HCT116 (cell line): ENCODE data around the gene C1orf56. TPM values are rescaled to one million over a fixed set of nuclear protein-coding genes. Genes with fewer than 3 reads are reported as not detected.

Source experiments
- ATAC-seq: fragments of 200-7000 bp; cut with Tn5 transposase; 2 replicates; pipeline ENCODE4 v1.9.1; 2020; ENCODE audit warnings: mild to moderate bottlenecking, moderate library complexity
- BruUV-seq: library from RNA; stranded (reverse); fragments of 400-500 nt; replicated peaks from 2 replicates; lab custom pipeline; 2021; lab: Mats Ljungman, UMichigan
- CTCF ChIA-PET: fragments of 300-600 bp; sonication (Branson Sonifier 250); formaldehyde crosslinking; loops from one replicate; lab custom pipeline; 2021; ENCODE audit warnings: antibody characterized with exemption; lab: Charles Lee
- POLR2A ChIA-PET: fragments of 300-600, 350-600 bp; sonication (Branson Sonifier 250); formaldehyde crosslinking; loops from one replicate; lab custom pipeline; 2021; ENCODE audit warnings: antibody characterized with exemption; lab: Charles Lee
- RAD21 ChIA-PET, 2 experiments: fragments of 300-600 bp; sonication (Branson Sonifier 250); formaldehyde crosslinking; loops; one replicate each; lab custom pipeline; 2023; ENCODE audit warnings: low total read pairs in 2 of 2; ENCODE audit not compliant: uncharacterized antibody in 2 of 2, unreplicated experiment in 2 of 2, low non-redundant PET in 1 of 2; lab: Charles Lee
- DNase-seq: peaks from one replicate; pipeline ENCODE4 v3.0.0-alpha.2; 2010; ENCODE audit warnings: low read depth, low spot score
- H2AFZ ChIP-seq: fragments of 200-600 bp; shearing (Covaris generic), sonication (generic); 2 replicates; pipeline ENCODE4 v1.6.1; 2017; ENCODE audit warnings: low read depth, mixed run types, mixed read lengths, antibody characterized with exemption, low read length; ENCODE audit not compliant: poor library complexity, severe bottlenecking
- H3K27ac ChIP-seq: 2 replicates; pipeline ENCODE4 v1.5.1; 2012; ENCODE audit warnings: low read depth, low read length
- H3K27me3 ChIP-seq: fragments of 200-600 bp; sonication (generic); 2 replicates; pipeline ENCODE4 v1.6.1; 2016; ENCODE audit warnings: mixed run types, low read length, mixed read lengths; ENCODE audit not compliant: insufficient read depth
- H3K36me3 ChIP-seq, 2 experiments: fragments of 200-500 bp in 1 of 2; fragments of 200-600 bp in 1 of 2; sonication (Bioruptor generic) in 1 of 2; sonication (generic) in 1 of 2; 2 replicates each; pipeline versions ENCODE4 v1.5.1 to v1.6.1; 2014 to 2016; ENCODE audit warnings: low read length in 2 of 2, inconsistent platforms in 1 of 2, mixed read lengths in 1 of 2, mixed run types in 1 of 2; ENCODE audit not compliant: insufficient read depth in 2 of 2, control insufficient read depth in 1 of 2
- H3K4me1 ChIP-seq, 2 experiments: fragments of 200-600 bp in 1 of 2; sonication (generic) in 1 of 2; 2 replicates each; pipeline versions ENCODE4 v1.5.1 to v1.6.1; 2012 to 2017; ENCODE audit warnings: low read length in 2 of 2, inconsistent platforms in 1 of 2, mild to moderate bottlenecking in 1 of 2, mixed read lengths in 1 of 2, mixed run types in 1 of 2, moderate library complexity in 1 of 2; ENCODE audit not compliant: insufficient read depth in 2 of 2, control insufficient read depth in 1 of 2
- H3K4me2 ChIP-seq: fragments of 200-600 bp; sonication (generic); 2 replicates; pipeline ENCODE4 v1.6.1; 2017; ENCODE audit warnings: mixed run types, low read length, mixed read lengths
- H3K4me3 ChIP-seq, 2 experiments: fragments of 200-600 bp in 1 of 2; sonication (generic) in 1 of 2; replicated peaks in 1 of 2; 2 replicates each; pipeline ENCODE4 v1.5.1; 2011 to 2016; ENCODE audit warnings: low read length in 2 of 2, control low read depth in 1 of 2, low read depth in 1 of 2, mild to moderate bottlenecking in 1 of 2, mixed read lengths in 1 of 2, mixed run types in 1 of 2
- H3K79me2 ChIP-seq: fragments of 200-600 bp; sonication (generic); 2 replicates; pipeline ENCODE4 v1.6.1; 2017; ENCODE audit warnings: mild to moderate bottlenecking, mixed run types, low read length, moderate library complexity, mixed read lengths; ENCODE audit not compliant: insufficient read depth
- H3K9ac ChIP-seq: fragments of 200-600 bp; sonication (generic); 2 replicates; pipeline ENCODE4 v1.6.1; 2016; ENCODE audit warnings: low read length, mixed read lengths
- H3K9me2 ChIP-seq: fragments of 200-600 bp; sonication (generic), shearing (Covaris generic); 2 replicates; pipeline ENCODE4 v1.6.1; 2017; ENCODE audit warnings: mixed run types, mild to moderate bottlenecking, moderate library complexity; ENCODE audit not compliant: insufficient read depth
- H3K9me3 ChIP-seq, 2 experiments: fragments of 200-500 bp in 1 of 2; fragments of 200-600 bp in 1 of 2; sonication (Bioruptor generic) in 1 of 2; sonication (generic) in 1 of 2; 2 replicates each; pipeline ENCODE4 v1.6.1; 2014 to 2017; ENCODE audit warnings: low read length in 2 of 2, mixed read lengths in 2 of 2, inconsistent platforms in 1 of 2, low read depth in 1 of 2, mild to moderate bottlenecking in 1 of 2, mixed run types in 1 of 2, moderate library complexity in 1 of 2; ENCODE audit not compliant: control insufficient read depth in 1 of 2, insufficient read depth in 1 of 2
- H4K20me1 ChIP-seq: fragments of 200-600 bp; sonication (generic), shearing (Covaris generic); 2 replicates; pipeline ENCODE4 v1.6.1; 2017; ENCODE audit warnings: mixed run types, mild to moderate bottlenecking, moderate library complexity; ENCODE audit not compliant: insufficient read depth
- EGR1 ChIP-seq: IDR thresholded peaks from 2 replicates; pipeline ENCODE4 v1.6.1; 2012; ENCODE audit warnings: low read depth
- ELF1 ChIP-seq: IDR thresholded peaks from 2 replicates; pipeline ENCODE4 v1.6.1; 2012; ENCODE audit warnings: low read depth, borderline replicate concordance
- SP1 ChIP-seq: IDR thresholded peaks from 2 replicates; pipeline ENCODE4 v1.6.1; 2012; ENCODE audit warnings: low read depth
- TCF7L2 ChIP-seq: IDR thresholded peaks from 2 replicates; pipeline ENCODE4 v1.7.0; 2011; ENCODE audit warnings: borderline replicate concordance, inconsistent platforms; ENCODE audit not compliant: insufficient read depth, insufficient read length; ENCODE audit errors: extremely low read depth
- ZFX ChIP-seq: fragments of 450-650 bp; IDR thresholded peaks from 2 replicates; pipeline ENCODE4 v1.6.1; 2017
- ZNF274 ChIP-seq: fragments of 200-500 bp; sonication (Bioruptor generic); IDR thresholded peaks from 2 replicates; pipeline ENCODE4 v1.6.1; 2014; ENCODE audit warnings: mild to moderate bottlenecking, low read depth, low read length, inconsistent platforms
- intact Hi-C: fragments of 100-400 bp; cut with micrococcal nuclease; formaldehyde crosslinking; loops from 2 replicates; pipeline ENCODE4 v1.10.0; 2022
- total RNA-seq: library from RNA; stranded (reverse); gene quantifications from one replicate; pipeline ENCODE4 v1.2.1, GENCODE V29; 2021; ENCODE audit not compliant: unreplicated experiment
- TF ChIP-seq, protein P1 (sequence below): IDR thresholded peaks from 2 replicates; pipeline ENCODE4 v1.6.1; 2012

C1orf56 gene
- total RNA-seq, 1 experiment from 2014 or later = not detected

GRCh38 chr1:151060007-151060656 lies 12.6 kb downstream of the C1orf56 start, which contains the start of gene MLLT11:
MLLT11 (plus strand) TSS chr1:151060397; CDS start chr1:151067225, 6,828 bp downstream.
- ATAC-seq = no peak
- H3K4me3 ChIP-seq = peak within 1 kb of the TSS; percentile 70 to 96
- H2AFZ ChIP-seq = peak within 1 kb of the TSS; percentile 33
- H3K9me3 ChIP-seq = no peaks in the 10 kb centered on the region
- CTCF ChIA-PET = interaction anchor here (1.2 to 2.1 kb wide), 3 partner anchors 9 to 40 kb away, joined by 3 to 9 read pairs (median 4); no protein-coding TSS in a partner anchor
- H4K20me1 ChIP-seq = no peaks in the 10 kb centered on the region; the same call in 1 of the 2 replicates
- TF ChIP-seq ZNF274 = no peak
- TF ChIP-seq SP1 = no peak
- TF ChIP-seq, protein P1, sequence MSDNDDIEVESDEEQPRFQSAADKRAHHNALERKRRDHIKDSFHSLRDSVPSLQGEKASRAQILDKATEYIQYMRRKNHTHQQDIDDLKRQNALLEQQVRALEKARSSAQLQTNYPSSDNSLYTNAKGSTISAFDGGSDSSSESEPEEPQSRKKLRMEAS = no peak
- no peak for TF ChIP-seq EGR1
- TF ChIP-seq TCF7L2 = peak; percentile 30
- TF ChIP-seq ZFX = no peak
- TF ChIP-seq ELF1 = no peak
- TF ChIP-seq, all 23 proteins: peak for 1
- peaks cover 18 to 41% of the 10 kb centered on the region in 2 experiments for H3K4me1 ChIP-seq
- H3K36me3 ChIP-seq = peaks cover 8 to 18% of the 10 kb centered on the region in 2 experiments
- H3K27me3 ChIP-seq = no peaks in the 10 kb centered on the region
- intact Hi-C loops = no loop called here
- RAD21 ChIA-PET = no interaction called here
- H3K9me2 ChIP-seq = no peaks in the 10 kb centered on the region
- peak within 1 kb of the TSS; percentile 90 for H3K27ac ChIP-seq
- POLR2A ChIA-PET = interaction anchor here (0.5 to 1.2 kb wide), 3 partner anchors 11 to 331 kb away, joined by 3 read pairs; no protein-coding TSS in a partner anchor
- BruUV-seq = TSS peak; percentile 44
- no peak for DNase-seq
- peak within 1 kb of the TSS; percentile 90 for H3K9ac ChIP-seq
- H3K4me2 ChIP-seq = peak within 1 kb of the TSS; percentile 76
- peaks cover 43% of the 10 kb centered on the region for H3K79me2 ChIP-seq
